H1 (cell line): ENCODE results near the gene PLEKHG4. TPM values are rescaled to one million over a fixed set of nuclear protein-coding genes. Genes with fewer than 3 reads are reported as not detected.

Experiments used
- CTCF ChIA-PET: fragments of 300-600 bp; sonication (Branson Sonifier 250); formaldehyde crosslinking; loops from one replicate; lab custom pipeline; 2021; ENCODE audit not compliant: partially characterized antibody; lab: Charles Lee
- POLR2A ChIA-PET: fragments of 300-600 bp; sonication (Branson Sonifier 250); formaldehyde crosslinking; loops from one replicate; lab custom pipeline; 2021; ENCODE audit warnings: inconsistent platforms; ENCODE audit not compliant: partially characterized antibody; lab: Charles Lee
- DNase-seq, 2 experiments: peaks; one replicate each; pipeline versions ENCODE4 v3.0.0 to v3.0.0-alpha.2; 2010 to 2022; ENCODE audit warnings: low spot score in 2 of 2, low read depth in 1 of 2, mixed read lengths in 1 of 2
- FAIRE-seq: peaks from 2 replicates; lab custom pipeline; 2011; peaks lifted over from hg19 to GRCh38; lab: Jason Lieb, UNC
- H2AFZ ChIP-seq: 2 replicates; pipeline ENCODE4 v1.8.1; 2012; ENCODE audit warnings: low read length, inconsistent platforms
- H2AK5ac ChIP-seq: 2 replicates; pipeline ENCODE4 v1.6.1; 2013; ENCODE audit warnings: low read depth, low read length
- H2BK120ac ChIP-seq: replicated peaks from 2 replicates; pipeline ENCODE3; 2013; ENCODE audit warnings: low read depth, low read length, inconsistent platforms
- H2BK12ac ChIP-seq: 2 replicates; pipeline ENCODE4 v1.6.1; 2013; ENCODE audit warnings: low read depth, low read length
- H2BK15ac ChIP-seq: 2 replicates; pipeline ENCODE4 v1.6.1; 2013; ENCODE audit warnings: low read length
- H2BK20ac ChIP-seq: 2 replicates; pipeline ENCODE4 v1.6.1; 2013; ENCODE audit warnings: low read length
- H2BK5ac ChIP-seq: 2 replicates; pipeline ENCODE4 v1.6.1; 2013; ENCODE audit warnings: low read depth, low read length
- H3K14ac ChIP-seq: 2 replicates; pipeline ENCODE4 v1.6.1; 2013; ENCODE audit warnings: inconsistent platforms; ENCODE audit not compliant: insufficient read length
- H3K18ac ChIP-seq: 2 replicates; pipeline ENCODE4 v1.6.1; 2013; ENCODE audit warnings: low read length; ENCODE audit errors: extremely low read depth
- H3K23ac ChIP-seq: 2 replicates; pipeline ENCODE4 v1.6.1; 2013; ENCODE audit warnings: inconsistent platforms; ENCODE audit not compliant: insufficient read length
- H3K23me2 ChIP-seq: 2 replicates; pipeline ENCODE4 v1.6.1; 2013; ENCODE audit warnings: low read depth, low read length
- H3K27ac ChIP-seq: 2 replicates; pipeline ENCODE4 v1.6.1; 2011; ENCODE audit warnings: low read depth, low read length, inconsistent platforms
- H3K27me3 ChIP-seq, 4 experiments: replicated peaks in 1 of 4; 1 replicate in 1 of 4; 2 replicates in 3 of 4; pipeline versions ENCODE4 v1.6.1 to v1.8.1; 2011 to 2013; ENCODE audit warnings: low read length in 3 of 4, mild to moderate bottlenecking in 3 of 4, inconsistent platforms in 2 of 4, mixed read lengths in 2 of 4, moderate library complexity in 1 of 4; ENCODE audit not compliant: control insufficient read depth in 3 of 4, insufficient read depth in 3 of 4; ENCODE audit errors: extremely low read depth in 1 of 4
- H3K36me3 ChIP-seq, 4 experiments: 2 replicates each; pipeline versions ENCODE4 v1.6.1 to v1.8.1; 2011 to 2013; ENCODE audit warnings: mild to moderate bottlenecking in 4 of 4, low read length in 3 of 4, moderate library complexity in 2 of 4, control low read depth in 1 of 4, inconsistent platforms in 1 of 4; ENCODE audit not compliant: insufficient read depth in 4 of 4, control insufficient read depth in 2 of 4
- H3K4ac ChIP-seq: replicated peaks from 2 replicates; pipeline ENCODE3; 2013; ENCODE audit warnings: low read length, low read depth, mixed read lengths, inconsistent platforms; ENCODE audit not compliant: insufficient read length
- H3K4me1 ChIP-seq, 4 experiments: replicated peaks in 1 of 4; 1 replicate in 1 of 4; 2 replicates in 3 of 4; pipeline versions ENCODE4 v1.6.1 to v1.8.1; 2011 to 2013; ENCODE audit warnings: low read length in 3 of 4, inconsistent platforms in 2 of 4, mixed read lengths in 1 of 4; ENCODE audit not compliant: insufficient read depth in 4 of 4, control insufficient read depth in 3 of 4
- H3K4me2 ChIP-seq, 2 experiments: 2 replicates each; pipeline versions ENCODE4 v1.6.1 to v1.8.1; 2011 to 2013; ENCODE audit warnings: low read depth in 2 of 2, low read length in 2 of 2, control low read depth in 1 of 2, inconsistent platforms in 1 of 2, mild to moderate bottlenecking in 1 of 2; ENCODE audit not compliant: insufficient read depth in 1 of 2
- H3K4me3 ChIP-seq, 4 experiments: fragments of 200-600, 300-600 bp in 1 of 4; sonication (generic), shearing (Covaris generic), sonication (Bioruptor Twin) in 1 of 4; 2 replicates each; pipeline versions ENCODE4 v1.5.1 to v1.8.1; 2011 to 2016; ENCODE audit warnings: low read length in 4 of 4, low read depth in 3 of 4, control low read depth in 2 of 4, inconsistent platforms in 2 of 4, mild to moderate bottlenecking in 2 of 4, mixed read lengths in 1 of 4, moderate library complexity in 1 of 4; ENCODE audit not compliant: insufficient read depth in 2 of 4; ENCODE audit errors: extremely low read depth in 1 of 4
- H3K56ac ChIP-seq: replicated peaks from 2 replicates; pipeline ENCODE3; 2013; ENCODE audit warnings: low read depth, mild to moderate bottlenecking, mixed read lengths, low read length, inconsistent platforms; ENCODE audit not compliant: insufficient read length
- H3K79me1 ChIP-seq: 2 replicates; pipeline ENCODE4 v1.6.1; 2013; ENCODE audit warnings: low read depth, low read length, control low read depth
- H3K79me2 ChIP-seq, 2 experiments: 2 replicates each; pipeline versions ENCODE4 v1.6.1 to v1.8.1; 2012 to 2013; ENCODE audit warnings: low read length in 2 of 2, mild to moderate bottlenecking in 2 of 2, inconsistent platforms in 1 of 2; ENCODE audit not compliant: insufficient read depth in 2 of 2, control insufficient read depth in 1 of 2
- H3K9ac ChIP-seq, 4 experiments: replicated peaks in 1 of 4; 1 replicate in 1 of 4; 2 replicates in 3 of 4; pipeline versions ENCODE4 v1.6.1 to v1.8.1; 2011 to 2013; ENCODE audit warnings: low read depth in 3 of 4, low read length in 3 of 4, control low read depth in 2 of 4, mild to moderate bottlenecking in 2 of 4, moderate library complexity in 2 of 4, inconsistent platforms in 1 of 4; ENCODE audit errors: extremely low read depth in 1 of 4
- H3K9me3 ChIP-seq, 2 experiments: 2 replicates each; pipeline versions ENCODE4 v1.6.1 to v1.8.1; 2012 to 2013; ENCODE audit warnings: mild to moderate bottlenecking in 2 of 2, moderate library complexity in 2 of 2, control low read depth in 1 of 2, inconsistent platforms in 1 of 2, low read depth in 1 of 2, low read length in 1 of 2, mixed read lengths in 1 of 2; ENCODE audit not compliant: insufficient read depth in 2 of 2
- H4K20me1 ChIP-seq, 2 experiments: replicated peaks in 1 of 2; 2 replicates each; pipeline versions ENCODE3 to v1.8.1; 2011 to 2013; ENCODE audit warnings: inconsistent platforms in 2 of 2, low read length in 2 of 2, mild to moderate bottlenecking in 1 of 2; ENCODE audit not compliant: insufficient read depth in 2 of 2, control insufficient read depth in 1 of 2
- H4K5ac ChIP-seq: 2 replicates; pipeline ENCODE4 v1.6.1; 2013; ENCODE audit warnings: low read length, low read depth, mixed read lengths, inconsistent platforms; ENCODE audit not compliant: insufficient read length
- H4K8ac ChIP-seq: 2 replicates; pipeline ENCODE4 v1.8.0; 2013; ENCODE audit warnings: mild to moderate bottlenecking, moderate library complexity, low read length, inconsistent platforms; ENCODE audit not compliant: insufficient read depth; ENCODE audit errors: extremely low read depth
- H4K91ac ChIP-seq: replicated peaks from 2 replicates; pipeline ENCODE3; 2013; ENCODE audit warnings: low read length, mixed read lengths, inconsistent platforms; ENCODE audit not compliant: insufficient read length
- ASH2L ChIP-seq: fragments of 200-600, 300-600 bp; sonication (generic); IDR thresholded peaks from one replicate; pipeline ENCODE4 v1.7.1; 2017; ENCODE audit warnings: low read length
- BACH1 ChIP-seq: IDR thresholded peaks from 2 replicates; pipeline ENCODE4 v1.6.1; 2012; ENCODE audit warnings: low read length, improper control_type of control experiment
- CTCF ChIP-seq, 3 experiments: IDR thresholded peaks; 1 replicate in 2 of 3; 2 replicates in 1 of 3; pipeline versions ENCODE4 v1.5.1 to v1.6.1; 2011; ENCODE audit warnings: low read length in 3 of 3, mild to moderate bottlenecking in 3 of 3, inconsistent platforms in 2 of 3, low read depth in 1 of 3, moderate library complexity in 1 of 3; ENCODE audit not compliant: insufficient read depth in 1 of 3; ENCODE audit errors: control extremely low read depth in 1 of 3
- EZH2 ChIP-seq: fragments of 200-600 bp; sonication (generic); IDR thresholded peaks from 2 replicates; pipeline ENCODE4 v1.7.1; 2012; ENCODE audit warnings: low read depth, mild to moderate bottlenecking, moderate library complexity, low read length, inconsistent platforms; ENCODE audit not compliant: severe bottlenecking
- KDM5A ChIP-seq: fragments of 200-600 bp; IDR thresholded peaks from 2 replicates; pipeline ENCODE4 v1.7.1; 2012; ENCODE audit warnings: mild to moderate bottlenecking, low read length, inconsistent platforms, mixed read lengths
- RFX5 ChIP-seq: IDR thresholded peaks from 2 replicates; pipeline ENCODE4 v1.6.1; 2011; ENCODE audit warnings: low read depth, low read length, improper control_type of control experiment, borderline replicate concordance
- SIN3A ChIP-seq, 2 experiments: IDR thresholded peaks in 1 of 2; conservative IDR thresholded peaks in 1 of 2; 2 replicates each; pipeline ENCODE4 v1.6.1; 2011 to 2012; ENCODE audit warnings: low read length in 2 of 2, improper control_type of control experiment in 1 of 2, low read depth in 1 of 2, mild to moderate bottlenecking in 1 of 2
- SIRT6 ChIP-seq: IDR thresholded peaks from one replicate; pipeline ENCODE4 v1.7.1; 2012; ENCODE audit warnings: low read length, inconsistent platforms
- TAF7 ChIP-seq: optimal IDR thresholded peaks from 2 replicates; pipeline ENCODE3; 2011; ENCODE audit warnings: low read depth, mild to moderate bottlenecking, inconsistent platforms, low read length, moderate library complexity, borderline replicate concordance
- WGBS, 2 experiments: shearing (Covaris generic) in 1 of 2; methylation state at CpG; one replicate each; pipeline versions ENCODE4 v1.1.6 to v1.1.7; 2013 to 2015; ENCODE audit warnings: low lambda C conversion rate in 2 of 2, mixed read lengths in 2 of 2, inconsistent platforms in 1 of 2, low coverage in 1 of 2, missing lambda C conversion rate in 1 of 2; ENCODE audit not compliant: insufficient replicate concordance in 2 of 2, insufficient coverage in 1 of 2, insufficient read length in 1 of 2; ENCODE audit errors: extremely low coverage in 1 of 2, missing lambda C conversion rate in 1 of 2; 5-methylcytosine and 5-hydroxymethylcytosine counted together
- polyA plus RNA-seq, 7 experiments: library from polyadenylated mRNA; depleted of rRNA in 3 of 7; stranded (reverse) in 5 of 7; unstranded in 2 of 7; fragments of >200 nt in 5 of 7; fragments of 200-250 nt in 2 of 7; gene quantifications; 1 replicate in 5 of 7; 2 replicates in 1 of 7; 4 replicates in 1 of 7; pipeline versions ENCODE4 v1.2.1 to v1.2.3, GENCODE V29; 2011 to 2013; ENCODE audit warnings: missing spikeins in 2 of 7, mixed read lengths in 2 of 7
- total RNA-seq: library from RNA; stranded (reverse); fragmentation: NEBNext Ultra II Directional; extraction: Animal tissue kit (Norgen Biotek cat#: 25700); gene quantifications from 2 replicates; pipeline ENCODE4 v1.2.1, GENCODE V29; 2021

The PLEKHG4 gene
- total and polyA plus RNA-seq, 2 of the 8 experiments (the other 6 are each of a cell fraction or from before 2014, with no cell fraction given), result 7.7 to 11.1 TPM

- Histone ChIP-seq H4K5ac (no peak overlapping the region), H3K23ac (no peak overlapping the region), H3K27me3 (no peaks in the 10 kb centered on the region), H3K27ac (no peak overlapping the region), H4K20me1 (peaks cover 3 to 9% of the 10 kb centered on the region in 2 experiments), H3K4me2 (no peak overlapping the region), H3K79me2 (no peaks in the 10 kb centered on the region), H4K8ac (no peak overlapping the region), H3K4me3 (no peak overlapping the region), H2BK12ac (no peak overlapping the region), H3K4me1 (no peaks in the 10 kb centered on the region), H3K14ac (no peak overlapping the region), H4K91ac (no peak overlapping the region), H2BK5ac (no peak overlapping the region), H2BK120ac (no peak overlapping the region), H2BK15ac (no peak overlapping the region), H3K79me1 (no peaks in the 10 kb centered on the region; the same call in 1 of the 2 replicates), H3K23me2 (no peaks in the 10 kb centered on the region), H2AFZ (no peak overlapping the region), H3K9ac (no peak overlapping the region), H3K9me3 (no peaks in the 10 kb centered on the region), H3K56ac (no peak overlapping the region), H2AK5ac (no peak overlapping the region), H3K36me3 (peaks cover 0 to 2% (median 0%) of the 10 kb centered on the region in 4 experiments; a peak in 2 of 8 replicates), H3K4ac (no peak overlapping the region), H3K18ac (no peak overlapping the region), H2BK20ac (no peak overlapping the region)
- ChIA-PET CTCF (interaction anchor here (0.8 to 1.3 kb wide), 2 partner anchors 10 to 32 kb away, joined by 3 read pairs; no protein-coding TSS in a partner anchor), POLR2A (interaction anchor here (1.9 kb wide), 1 partner anchor 13 kb away, joined by 8 read pairs; no protein-coding TSS in a partner anchor)
- no peak for TF ChIP-seq TAF7
- TF ChIP-seq SIN3A (conservative IDR thresholded peaks at IDR 0.05 in 1 of 2, IDR thresholded peaks at IDR 0.05 in 1 of 2; ENCODE audit: low read depth in 1 of 2, low read length in 2 of 2), result no peak
- TF ChIP-seq SIRT6, result no peak
- no peak for TF ChIP-seq CTCF (IDR thresholded peaks at IDR 0.05; ENCODE audit: control extremely low read depth in 1 of 3, insufficient read depth in 1 of 3, low read depth in 1 of 3, low read length in 3 of 3)
- no peak for TF ChIP-seq EZH2
- no peak for TF ChIP-seq ASH2L
- no peak for TF ChIP-seq BACH1
- no peak for TF ChIP-seq KDM5A
- no peak for TF ChIP-seq RFX5
- 87% methylated on average over 11 of the region's 11 CpGs; no CpG with 5 or more reads in 1 of the 2 experiments for WGBS, 2 experiments
- no peak for FAIRE-seq
- DNase-seq, result no peak
These were observed 22.6 kb upstream of the PLEKHG4 start for GRCh38 chr16:67256701-67257230.
